Choroid plexus epithelial cell (primary cell): ENCODE measurements around the gene FER.
A peak's percentile ranks its signal among the peaks of the same experiment; 100 is the strongest.
"Not testable (repeated sequence)": the region's sequence is repeated elsewhere in the genome, so short reads cannot be mapped to it uniquely, and the experiment has no call there.

Experiments used
- DNase-seq: peaks from one replicate; pipeline ENCODE4 v3.0.0-alpha.2; 2010; ENCODE audit warnings: low read depth
- H3K4me3 ChIP-seq: 2 replicates; pipeline ENCODE4 v1.5.1; 2011; ENCODE audit warnings: low read depth, mild to moderate bottlenecking, control low read depth, low read length, moderate library complexity
- TF ChIP-seq, protein P1 (sequence below): conservative IDR thresholded peaks from 2 replicates; pipeline ENCODE4 v1.5.1; 2011; ENCODE audit warnings: low read depth, mild to moderate bottlenecking, control low read depth, inconsistent platforms, low read length, moderate library complexity

Gene FER

GRCh38 chr5:108818613-108819272 is 71.0 kb downstream of the FER start:
- DNase-seq, result peak; percentile 75
- no peak overlapping the region for H3K4me3 ChIP-seq
- TF ChIP-seq, protein P1, sequence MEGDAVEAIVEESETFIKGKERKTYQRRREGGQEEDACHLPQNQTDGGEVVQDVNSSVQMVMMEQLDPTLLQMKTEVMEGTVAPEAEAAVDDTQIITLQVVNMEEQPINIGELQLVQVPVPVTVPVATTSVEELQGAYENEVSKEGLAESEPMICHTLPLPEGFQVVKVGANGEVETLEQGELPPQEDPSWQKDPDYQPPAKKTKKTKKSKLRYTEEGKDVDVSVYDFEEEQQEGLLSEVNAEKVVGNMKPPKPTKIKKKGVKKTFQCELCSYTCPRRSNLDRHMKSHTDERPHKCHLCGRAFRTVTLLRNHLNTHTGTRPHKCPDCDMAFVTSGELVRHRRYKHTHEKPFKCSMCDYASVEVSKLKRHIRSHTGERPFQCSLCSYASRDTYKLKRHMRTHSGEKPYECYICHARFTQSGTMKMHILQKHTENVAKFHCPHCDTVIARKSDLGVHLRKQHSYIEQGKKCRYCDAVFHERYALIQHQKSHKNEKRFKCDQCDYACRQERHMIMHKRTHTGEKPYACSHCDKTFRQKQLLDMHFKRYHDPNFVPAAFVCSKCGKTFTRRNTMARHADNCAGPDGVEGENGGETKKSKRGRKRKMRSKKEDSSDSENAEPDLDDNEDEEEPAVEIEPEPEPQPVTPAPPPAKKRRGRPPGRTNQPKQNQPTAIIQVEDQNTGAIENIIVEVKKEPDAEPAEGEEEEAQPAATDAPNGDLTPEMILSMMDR, result no peak

GRCh38 chr5:108820983-108821382 is 73.3 kb downstream of the FER start:
- H3K4me3 ChIP-seq, result no peak overlapping the region
- DNase-seq, result no peak
- TF ChIP-seq, protein P1, result no peak

DNA sequence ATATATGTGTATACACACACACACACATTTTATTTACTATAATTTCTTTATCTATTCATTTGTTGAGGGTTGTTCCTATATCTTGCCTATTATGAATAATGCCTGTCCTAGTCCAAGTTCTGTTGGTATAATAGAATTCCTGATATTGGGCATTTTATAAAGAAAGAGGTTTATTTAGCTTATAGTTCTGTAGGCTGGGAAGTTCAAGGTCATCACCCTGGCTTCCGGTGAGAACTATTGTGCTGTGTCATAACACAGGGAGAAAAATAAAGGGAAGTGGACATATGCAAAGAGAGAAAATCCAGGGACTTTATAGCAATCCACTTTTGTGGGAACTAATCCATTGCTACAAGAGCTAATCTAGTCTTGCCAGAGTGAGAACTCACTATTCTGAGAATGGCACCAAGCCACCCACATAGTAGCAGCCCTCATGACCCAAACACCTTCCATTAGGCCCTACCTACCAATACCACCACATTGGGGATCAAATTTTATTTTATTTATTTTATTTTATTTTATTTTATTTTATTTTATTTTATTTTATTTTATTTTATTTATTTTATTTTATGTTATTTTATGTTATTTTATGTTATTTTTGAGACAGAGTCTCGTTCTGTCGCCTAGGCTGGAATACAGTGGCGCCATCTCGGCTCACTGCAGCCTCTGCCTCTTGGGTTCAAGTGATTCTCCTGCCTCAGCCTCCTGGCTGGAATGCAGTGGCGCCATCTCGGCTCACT is 74.7 kb downstream of the FER start:
- H3K4me3 ChIP-seq, result no peak overlapping the region
- DNase-seq, result no peak
- TF ChIP-seq, protein P1, result no peak

DNA sequence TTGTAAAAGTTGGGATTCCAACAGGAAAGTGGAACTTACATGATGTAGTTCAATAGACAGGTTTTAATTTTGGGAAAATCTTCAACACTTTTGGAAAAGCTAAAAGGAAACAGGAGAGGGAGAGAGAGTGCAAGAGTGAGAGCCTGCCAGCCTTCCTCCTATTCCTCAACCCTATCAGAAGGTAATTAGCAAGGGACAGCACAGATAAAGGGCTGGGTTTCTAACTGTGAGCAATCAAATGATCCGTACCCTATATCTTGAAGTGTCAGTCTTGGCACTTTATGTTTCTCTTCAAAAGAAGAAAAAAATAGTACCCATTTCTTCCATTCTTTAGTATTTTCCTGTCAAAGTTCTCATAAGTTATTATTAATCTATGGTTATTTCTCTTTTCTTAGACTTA is 79.4 kb downstream of the FER start:
- no peak for DNase-seq
- no peak overlapping the region for H3K4me3 ChIP-seq
- TF ChIP-seq, protein P1, result no peak

DNA sequence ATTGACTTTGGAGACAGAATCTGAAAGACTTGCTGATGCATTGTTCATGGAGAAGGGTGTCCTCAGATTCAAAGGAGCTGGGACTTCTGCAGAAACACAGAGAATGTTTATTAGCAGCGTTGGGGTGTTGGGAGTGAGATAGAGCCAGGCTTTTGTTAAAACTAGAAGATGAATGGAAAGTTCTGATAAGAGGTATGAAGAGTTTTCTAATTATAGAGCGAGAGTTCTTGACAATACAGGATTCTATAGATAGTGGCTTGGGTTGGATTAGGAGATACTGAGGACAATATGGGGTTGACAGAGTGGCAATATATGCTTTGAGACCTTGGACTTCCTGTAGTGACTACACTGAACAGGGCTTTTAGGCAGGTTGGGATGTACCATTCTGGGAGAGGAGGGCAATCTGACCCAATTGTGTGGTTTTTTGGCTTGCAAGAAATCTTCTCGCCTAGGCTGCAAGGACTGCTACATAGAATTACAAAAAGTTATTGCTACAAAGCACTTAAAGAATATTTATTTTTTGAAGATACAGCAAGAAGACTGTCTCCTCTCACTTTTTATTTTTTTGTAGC is 83.1 kb downstream of the FER start:
- TF ChIP-seq, protein P1, result no peak
- no peak overlapping the region for H3K4me3 ChIP-seq
- DNase-seq, result no peak

DNA sequence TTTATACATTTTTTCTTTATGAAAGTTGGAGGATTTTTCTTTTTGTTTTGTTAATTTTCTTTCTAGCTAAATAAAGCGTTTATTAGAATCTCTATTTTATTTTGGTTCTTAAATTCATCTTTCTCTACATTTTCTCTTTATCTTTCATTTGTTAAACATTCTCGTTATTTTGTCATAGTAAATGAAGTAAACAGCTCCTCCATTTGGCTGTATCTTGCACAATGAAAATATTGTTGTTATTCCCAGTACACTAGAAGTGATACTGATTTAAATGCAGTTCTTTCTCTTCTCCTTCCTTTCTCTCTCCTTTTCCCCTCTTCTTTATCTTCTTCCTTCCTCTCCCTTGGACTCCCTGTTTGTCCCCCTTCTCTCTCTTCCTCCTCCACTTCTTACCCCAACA is 88.8 kb downstream of the FER start:
- TF ChIP-seq, protein P1, result no peak
- no peak for DNase-seq
- no peak overlapping the region for H3K4me3 ChIP-seq

GRCh38 chr5:108842260-108842941 is 94.7 kb downstream of the FER start:
- not testable (repeated sequence) for H3K4me3 ChIP-seq, DNase-seq

- H3K4me3 ChIP-seq, DNase-seq: not testable (repeated sequence)
These were observed 103.4 kb downstream of the FER start for GRCh38 chr5:108851129-108851528.
